GM12865 (cell line): ENCODE results near the gene DNAH17.
A peak's percentile ranks its signal among the peaks of the same experiment; 100 is the strongest.

Experiments
- DNase-seq: peaks from one replicate; pipeline ENCODE4 v3.0.0; 2010; ENCODE audit warnings: low read depth
- H3K4me3 ChIP-seq: 2 replicates; pipeline ENCODE4 v1.5.1; 2011; ENCODE audit warnings: mild to moderate bottlenecking, low read depth, low read length, control low read depth
- CTCF ChIP-seq: IDR thresholded peaks from 2 replicates; pipeline ENCODE4 v1.5.1; 2011; ENCODE audit warnings: low read length, control low read depth, low read depth, inconsistent platforms; ENCODE audit not compliant: insufficient read depth; ENCODE audit errors: missing control alignments

The DNAH17 gene

GRCh38 chr17:78548725-78549124 is 28.5 kb downstream of the DNAH17 start:
- TF ChIP-seq CTCF: no peak
- DNase-seq: no peak
- H3K4me3 ChIP-seq: no peak overlapping the region

DNA sequence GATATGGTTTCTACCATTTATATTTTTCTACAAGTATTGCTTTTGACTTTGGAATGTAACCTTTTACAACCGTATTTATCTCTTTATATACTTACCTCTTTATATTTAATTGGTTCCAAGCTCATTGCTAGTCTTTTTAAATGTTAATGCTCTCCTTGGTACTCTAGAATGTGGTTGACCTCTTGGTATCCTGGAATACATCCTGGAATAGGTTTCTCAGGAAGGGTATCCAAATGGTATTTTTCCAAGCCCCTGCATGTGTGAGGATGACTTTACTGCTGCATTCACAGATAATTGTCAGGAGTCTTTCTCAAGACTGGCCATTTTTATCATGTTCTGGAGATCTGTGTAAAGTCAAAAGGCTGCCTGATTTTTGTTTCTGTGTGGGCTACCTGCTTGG is 30.2 kb downstream of the DNAH17 start:
- TF ChIP-seq CTCF: no peak
- H3K4me3 ChIP-seq: no peak overlapping the region
- no peak for DNase-seq

DNA sequence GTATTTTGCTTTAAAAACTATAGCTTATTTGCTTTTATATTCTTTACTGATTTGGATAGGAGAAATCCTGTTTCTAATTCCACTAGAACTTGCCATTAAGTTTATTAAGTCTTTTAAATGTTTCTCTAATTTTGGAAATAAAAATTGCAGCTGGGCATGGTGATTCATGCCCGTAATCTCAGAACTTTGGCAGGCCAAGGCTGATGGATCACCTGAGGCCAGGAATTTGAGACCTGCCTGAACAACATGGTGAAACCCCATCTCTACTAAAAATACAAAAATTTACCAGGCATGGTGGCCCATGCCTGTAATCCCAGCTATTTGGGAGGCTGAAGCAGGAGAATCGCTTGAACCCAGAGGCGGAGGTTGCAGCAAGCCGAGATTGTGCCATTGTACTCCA is 30.7 kb downstream of the DNAH17 start:
- H3K4me3 ChIP-seq: no peak overlapping the region
- no peak for TF ChIP-seq CTCF
- no peak for DNase-seq

DNA sequence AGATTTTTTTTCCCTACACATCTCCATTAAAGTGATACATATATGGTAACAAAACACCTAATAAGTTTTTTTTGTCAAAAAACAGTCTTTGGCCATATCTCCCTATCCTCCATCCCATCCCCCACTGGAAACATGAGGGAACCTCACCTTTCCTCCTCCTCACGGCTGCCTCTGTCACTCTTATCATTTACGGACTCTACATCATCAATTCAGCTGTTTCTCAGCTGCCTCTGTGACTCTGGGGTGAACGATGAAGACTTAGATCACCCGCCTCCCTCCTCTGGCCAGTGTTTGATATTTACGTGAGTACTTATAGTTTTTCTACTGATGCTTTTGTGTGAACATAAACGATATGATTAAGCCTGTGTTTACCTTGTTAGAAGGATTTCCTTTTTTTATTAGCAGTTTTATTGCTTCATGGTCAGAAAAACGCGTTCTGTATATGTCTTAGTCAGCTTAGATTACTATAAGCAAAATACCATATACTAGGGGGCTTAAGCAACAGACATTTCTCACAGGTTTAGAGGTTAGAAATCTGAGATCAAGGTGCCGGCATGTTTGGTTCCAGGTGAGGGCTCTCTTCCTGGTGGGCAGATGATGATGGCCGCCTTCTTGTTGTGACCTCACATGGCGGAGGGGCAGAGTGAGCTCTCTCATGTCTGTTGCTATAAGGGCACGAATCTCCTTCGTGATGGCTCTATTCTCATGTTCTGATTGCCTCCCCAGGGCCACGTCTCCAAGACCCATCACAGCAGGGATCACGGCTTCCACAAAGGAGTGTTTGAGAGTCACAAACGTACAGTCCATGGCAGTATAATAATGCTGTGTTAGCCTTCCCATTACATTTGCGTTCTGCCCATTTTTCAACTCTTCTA is 32.1 kb downstream of the DNAH17 start:
- H3K4me3 ChIP-seq: no peak overlapping the region
- DNase-seq: no peak
- no peak for TF ChIP-seq CTCF

DNA sequence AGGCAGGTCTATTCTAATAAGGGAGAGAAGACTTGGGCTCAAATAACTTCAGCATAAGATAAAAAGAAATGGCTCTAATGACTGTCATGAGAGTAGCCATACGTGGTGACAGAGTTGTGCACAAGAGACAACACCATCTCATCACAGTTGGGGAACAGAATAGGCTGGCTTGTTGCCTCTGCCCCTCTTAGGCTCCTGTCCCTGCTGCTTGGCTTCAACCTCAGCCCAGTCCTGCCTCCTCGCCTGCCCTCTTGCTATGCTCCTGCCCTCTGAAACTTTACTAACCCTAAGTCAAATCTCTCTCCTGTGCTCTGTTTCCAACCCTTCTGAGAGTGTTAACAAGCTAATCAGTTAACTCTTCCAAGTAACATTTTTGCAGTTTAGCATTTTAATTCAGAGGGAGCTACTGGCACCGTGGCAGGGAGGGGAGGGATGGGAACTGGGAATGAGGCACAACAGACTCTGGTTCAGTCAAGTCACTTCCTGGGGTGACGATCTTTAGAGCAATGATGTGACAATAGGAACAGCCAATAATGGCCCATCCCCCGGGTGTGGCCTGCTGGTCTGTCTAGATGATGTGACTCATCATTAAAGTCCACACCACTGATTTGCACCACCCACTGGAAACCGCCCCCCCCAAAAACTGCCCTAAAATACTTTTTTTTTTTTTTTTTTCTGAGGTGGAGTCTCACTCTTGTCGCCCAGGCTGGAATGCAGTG is 35.5 kb downstream of the DNAH17 start:
- TF ChIP-seq CTCF: no peak
- no peak overlapping the region for H3K4me3 ChIP-seq
- DNase-seq: peak; percentile 13

- DNase-seq: no peak
- H3K4me3 ChIP-seq: no peak overlapping the region
- no peak for TF ChIP-seq CTCF
Observed at GRCh38 chr17:78539781-78540180, 37.4 kb downstream of the DNAH17 start.
